KOPT-K1 (cell line): ENCODE measurements around the gene DHX15.
A peak's percentile ranks its signal among the peaks of the same experiment; 100 is the strongest.

Experiments
- H3K27ac ChIP-seq: fragments of 200-600 bp; sonication (generic); 2 replicates; pipeline ENCODE4 v1.5.1; 2016; ENCODE audit warnings: antibody characterized with exemption, mild to moderate bottlenecking, low read depth, low read length; ENCODE audit not compliant: poor library complexity, severe bottlenecking
- H3K36me3 ChIP-seq: fragments of 200-600 bp; sonication (generic); 2 replicates; pipeline ENCODE4 v1.5.1; 2017; ENCODE audit warnings: antibody characterized with exemption, mild to moderate bottlenecking, low read length, moderate library complexity; ENCODE audit not compliant: insufficient read depth
- H3K9me3 ChIP-seq: fragments of 200-600 bp; sonication (generic); 2 replicates; pipeline ENCODE4 v1.5.1; 2017; ENCODE audit warnings: antibody characterized with exemption, low read length, mild to moderate bottlenecking; ENCODE audit not compliant: insufficient read depth, poor library complexity, severe bottlenecking

Gene DHX15

DNA sequence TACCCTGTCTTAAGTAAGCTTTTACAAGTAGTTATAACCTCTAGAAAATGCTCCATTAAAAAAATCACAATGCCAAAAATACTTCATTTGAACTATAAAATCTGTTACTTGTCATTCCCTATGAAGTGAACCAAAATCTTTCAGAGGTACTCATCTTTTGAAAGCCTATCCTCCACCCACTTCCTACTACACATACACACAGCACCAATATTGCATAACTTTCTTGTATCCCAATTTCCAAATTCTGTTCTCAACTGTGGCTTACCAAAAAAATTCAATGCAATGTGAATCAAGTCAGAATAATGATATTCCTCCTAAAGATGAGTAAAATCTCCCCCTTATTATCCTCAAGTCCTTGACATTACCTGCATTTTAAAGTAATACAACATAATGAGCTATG, 15.9 kb downstream of the DHX15 start:
- Histone ChIP-seq H3K27ac (no peak overlapping the region), H3K9me3 (no peaks in the 10 kb centered on the region), H3K36me3 (peaks cover 100% of the 10 kb centered on the region)

DNA sequence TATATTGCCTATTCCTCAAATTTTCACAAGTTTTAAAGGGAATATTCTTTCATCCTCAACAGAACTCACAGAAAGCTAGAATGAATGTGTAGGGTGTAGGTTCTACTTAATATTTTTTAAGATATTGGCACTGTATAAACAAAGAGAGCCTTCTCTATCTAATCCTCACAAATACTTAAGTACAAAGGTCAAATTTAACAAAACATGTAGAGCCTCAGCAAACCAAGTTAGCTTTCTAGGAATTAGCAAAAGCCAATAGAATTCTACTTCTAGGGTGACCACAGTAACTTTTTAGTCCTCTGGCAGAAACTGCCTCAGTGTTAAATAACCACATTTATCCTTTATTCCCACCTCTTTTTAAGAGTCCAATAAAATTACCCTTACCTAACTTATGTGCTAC, 19.3 kb downstream of the DHX15 start:
- no peaks in the 10 kb centered on the region for H3K9me3 ChIP-seq
- H3K27ac ChIP-seq: no peak overlapping the region
- peaks cover 98% of the 10 kb centered on the region for H3K36me3 ChIP-seq

DNA sequence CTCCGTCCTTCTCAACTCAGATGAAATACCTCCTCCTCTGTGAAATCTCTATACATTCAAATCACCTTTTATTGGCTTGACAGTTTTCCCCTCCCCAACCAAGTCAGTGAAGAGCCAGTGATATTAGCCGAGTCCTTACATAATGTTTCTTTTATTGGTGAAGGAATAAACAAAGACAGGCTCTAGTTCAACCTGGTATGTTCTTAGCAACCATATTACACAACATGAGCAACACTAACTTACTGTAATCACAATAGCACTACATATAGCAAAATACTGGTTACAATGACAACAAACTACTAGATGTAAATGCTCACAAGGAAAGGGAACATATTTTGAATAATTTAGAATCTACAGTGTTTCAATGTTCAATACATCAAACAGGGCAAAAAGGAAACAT, 19.9 kb downstream of the DHX15 start:
- H3K36me3 ChIP-seq: peaks cover 97% of the 10 kb centered on the region

DNA sequence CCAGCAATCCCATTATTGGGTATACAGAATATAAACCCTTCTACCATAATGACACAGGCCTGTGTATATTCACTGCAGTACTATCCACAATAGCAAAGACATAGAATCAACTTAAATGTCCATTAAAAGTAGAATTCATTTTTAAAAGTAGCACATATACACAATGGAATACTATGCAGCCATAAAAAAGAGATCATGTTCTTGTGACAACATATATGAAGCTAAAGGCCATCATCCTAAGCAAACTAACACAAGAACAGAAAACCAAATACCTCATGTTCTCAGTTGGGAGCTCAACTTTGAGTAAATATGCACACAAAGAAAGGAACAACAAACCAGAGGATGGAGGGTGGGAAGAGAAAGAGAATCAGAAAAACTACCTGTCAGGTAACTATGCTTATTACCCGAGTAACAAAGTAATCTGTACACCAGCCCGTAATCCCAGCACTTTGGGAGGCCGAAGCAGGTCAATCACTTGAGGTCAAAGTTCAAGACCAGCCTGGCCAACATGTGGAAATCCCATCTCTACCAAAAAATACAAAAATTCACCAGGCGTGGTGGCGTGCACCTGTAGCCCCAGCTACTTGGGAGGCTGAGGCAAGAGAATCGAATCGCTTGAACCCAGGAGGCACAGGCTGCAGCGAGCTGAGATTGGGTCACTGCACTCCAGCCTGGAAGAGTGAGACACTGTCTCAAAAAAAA, 22.8 kb downstream of the DHX15 start:
- Histone ChIP-seq H3K9me3 (no peaks in the 10 kb centered on the region), H3K36me3 (peaks cover 98% of the 10 kb centered on the region), H3K27ac (no peak overlapping the region)

More for the DNA sequence above, 19.9 kb downstream of the DHX15 start:
- H3K27ac ChIP-seq: no peak overlapping the region
- no peaks in the 10 kb centered on the region for H3K9me3 ChIP-seq

DNA sequence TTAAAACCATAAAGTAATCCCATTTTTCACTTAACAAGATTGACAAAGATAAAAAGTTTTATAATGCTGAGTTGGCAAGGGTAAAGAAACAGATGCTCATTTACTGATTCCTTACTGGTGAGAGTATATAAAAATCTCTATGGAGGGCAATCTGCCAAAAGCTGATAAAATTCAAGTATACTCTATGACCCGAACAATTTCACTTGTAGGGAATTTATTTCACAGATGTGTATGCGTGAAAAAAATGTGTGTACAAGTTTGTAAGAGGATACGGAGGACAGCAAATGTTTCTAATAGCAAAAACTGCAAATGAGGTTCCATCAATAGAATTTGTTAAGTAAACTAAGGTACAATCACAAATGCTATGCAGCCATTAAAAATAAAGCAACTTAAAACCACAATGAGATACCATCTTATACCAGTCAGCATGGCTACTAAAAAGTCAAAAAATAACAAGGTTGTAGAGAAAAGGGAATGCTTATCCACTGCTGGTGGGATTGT, 23.4 kb downstream of the DHX15 start:
- no peak overlapping the region for H3K27ac ChIP-seq
- H3K36me3 ChIP-seq: peaks cover 98% of the 10 kb centered on the region
- no peaks in the 10 kb centered on the region for H3K9me3 ChIP-seq

DNA sequence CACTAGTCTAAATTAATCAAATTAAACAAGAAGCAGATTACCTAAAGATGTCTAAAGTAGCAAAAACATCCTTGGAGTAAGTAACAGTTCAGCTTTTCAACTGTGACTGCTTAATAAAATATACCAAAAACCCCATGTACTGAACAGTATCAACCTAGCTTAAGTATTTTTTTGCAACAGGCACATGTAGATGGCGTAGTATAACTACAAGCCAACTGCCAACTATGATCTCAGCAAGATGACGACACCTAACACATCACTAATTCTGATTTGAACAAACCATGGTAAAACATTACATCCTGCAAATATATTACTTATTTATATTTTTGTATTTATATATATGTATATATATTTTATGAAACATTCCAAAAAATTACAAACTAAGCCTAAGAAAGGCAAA, 24.5 kb downstream of the DHX15 start:
- H3K9me3 ChIP-seq: no peaks in the 10 kb centered on the region
- peaks cover 98% of the 10 kb centered on the region for H3K36me3 ChIP-seq
- H3K27ac ChIP-seq: no peak overlapping the region

DNA sequence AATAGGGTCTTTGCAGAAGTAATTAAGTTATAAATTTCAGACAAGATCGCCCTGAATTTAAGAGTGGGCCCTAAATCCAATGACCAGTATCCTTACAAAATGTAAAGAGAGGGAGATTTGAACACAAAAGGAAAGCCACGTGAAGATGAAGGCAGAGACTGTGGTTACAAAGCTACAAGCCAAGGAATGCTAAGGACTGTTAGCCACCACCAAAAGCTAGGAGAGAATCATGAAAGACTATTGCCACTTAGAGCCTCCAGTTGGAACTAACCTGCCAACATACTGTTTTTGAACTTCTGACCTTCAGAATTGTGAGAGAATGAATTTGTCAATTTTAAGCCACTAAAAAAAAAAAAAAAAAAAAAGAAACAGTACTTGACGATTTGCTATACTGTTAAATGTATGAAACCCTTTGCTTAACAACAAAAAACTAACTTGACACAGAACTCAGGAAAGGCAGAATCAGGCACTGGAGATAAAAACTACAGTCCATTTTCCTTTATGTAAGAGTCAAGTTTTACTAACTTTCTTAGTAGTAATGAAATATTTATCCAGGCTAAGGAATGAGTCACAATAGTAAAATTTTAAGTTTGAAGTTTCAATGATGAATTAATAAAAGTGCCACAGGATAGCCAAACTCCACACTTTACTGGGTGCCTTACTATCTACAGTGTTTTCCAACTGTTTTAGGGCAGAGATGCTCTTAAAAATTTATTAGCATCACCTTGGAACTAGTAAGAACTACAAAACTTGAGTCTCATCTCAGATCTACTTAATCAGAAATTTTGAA, 25.1 kb downstream of the DHX15 start:
- no peaks in the 10 kb centered on the region for H3K9me3 ChIP-seq
- no peak overlapping the region for H3K27ac ChIP-seq
- H3K36me3 ChIP-seq: peaks cover 98% of the 10 kb centered on the region

DNA sequence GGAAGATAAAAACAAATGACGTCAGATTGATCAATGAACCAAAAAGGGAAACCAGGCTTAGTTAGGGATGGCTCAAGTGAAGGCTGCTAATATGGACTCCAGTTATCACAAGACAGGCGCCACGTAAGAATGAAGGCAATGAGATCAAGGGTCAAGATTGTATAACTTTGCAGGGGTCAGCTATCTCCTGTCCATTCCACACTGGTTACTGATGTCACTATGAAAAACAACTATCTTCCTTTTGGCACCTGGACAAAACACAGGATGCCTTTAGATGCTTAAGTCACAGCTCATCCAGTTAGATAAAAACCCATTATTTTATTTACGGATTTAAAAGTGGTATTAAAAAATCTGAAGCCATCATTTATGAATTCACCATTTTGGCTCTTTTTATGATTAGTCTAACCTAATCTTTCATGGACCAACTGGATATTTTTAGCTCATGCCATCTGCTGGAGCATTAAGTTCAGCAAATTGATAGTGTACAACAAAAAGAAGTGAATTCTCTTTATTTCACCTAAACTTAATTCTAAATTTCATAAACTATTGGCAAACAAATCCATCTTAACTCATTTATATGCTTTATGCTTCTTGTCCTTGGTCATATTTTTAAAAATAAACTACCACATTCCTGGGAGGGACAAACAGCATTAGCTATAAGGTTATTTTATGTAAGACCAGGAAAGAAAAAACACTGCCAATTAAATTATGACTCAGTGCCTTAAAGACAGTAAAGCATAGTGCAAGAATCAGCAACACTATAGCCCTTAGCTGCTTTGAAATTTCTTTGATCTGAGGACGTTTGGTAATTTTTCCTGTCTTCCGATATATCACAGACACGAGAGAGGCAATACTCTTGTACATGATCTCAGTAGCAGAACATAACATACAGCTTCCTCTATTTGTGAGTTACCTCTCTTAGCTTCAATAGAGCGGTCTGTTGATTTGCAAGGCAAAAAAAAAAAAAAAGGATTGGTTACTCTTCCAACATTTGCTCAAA, 27.0 kb downstream of the DHX15 start:
- Histone ChIP-seq H3K36me3 (peaks cover 98% of the 10 kb centered on the region), H3K27ac (no peak overlapping the region), H3K9me3 (no peaks in the 10 kb centered on the region)

DNA sequence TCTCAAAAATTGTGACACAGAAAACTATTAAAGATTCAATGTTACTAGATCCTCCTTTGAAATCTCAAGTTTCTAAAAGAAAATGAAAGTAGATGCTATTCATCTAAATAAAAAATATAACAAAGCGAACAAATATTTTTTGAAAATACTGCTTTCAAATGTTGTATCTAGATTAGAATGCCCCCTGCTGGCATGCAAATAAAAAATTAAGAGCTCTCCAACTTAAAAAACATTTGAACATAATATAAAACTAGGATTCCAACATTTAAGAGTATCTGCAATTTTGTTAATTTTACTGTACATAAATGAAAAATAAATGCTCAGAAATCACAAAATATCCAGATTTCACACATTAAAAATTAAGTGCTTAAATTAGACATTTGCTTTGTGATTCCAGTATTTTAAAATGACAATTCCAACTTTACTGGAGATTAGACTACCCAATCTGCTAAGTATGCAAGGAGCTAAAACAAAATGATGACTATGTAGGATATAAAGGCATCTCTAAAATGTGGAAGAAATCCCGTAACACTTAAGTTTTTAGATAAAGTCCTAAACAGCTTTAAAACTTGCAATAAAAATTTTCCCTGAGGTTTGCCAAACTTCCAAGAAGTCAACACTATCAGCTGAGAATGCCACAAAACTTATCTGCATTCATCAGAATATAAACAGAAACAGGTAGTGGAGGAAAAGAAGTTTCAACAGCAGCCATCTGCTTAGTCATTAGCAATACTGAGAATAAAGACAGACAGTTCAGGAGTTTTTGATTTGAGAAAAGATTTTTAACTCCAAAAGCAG, 32.7 kb downstream of the DHX15 start:
- no peaks in the 10 kb centered on the region for H3K9me3 ChIP-seq
- H3K27ac ChIP-seq: no peak overlapping the region
- peaks cover 97% of the 10 kb centered on the region for H3K36me3 ChIP-seq

DNA sequence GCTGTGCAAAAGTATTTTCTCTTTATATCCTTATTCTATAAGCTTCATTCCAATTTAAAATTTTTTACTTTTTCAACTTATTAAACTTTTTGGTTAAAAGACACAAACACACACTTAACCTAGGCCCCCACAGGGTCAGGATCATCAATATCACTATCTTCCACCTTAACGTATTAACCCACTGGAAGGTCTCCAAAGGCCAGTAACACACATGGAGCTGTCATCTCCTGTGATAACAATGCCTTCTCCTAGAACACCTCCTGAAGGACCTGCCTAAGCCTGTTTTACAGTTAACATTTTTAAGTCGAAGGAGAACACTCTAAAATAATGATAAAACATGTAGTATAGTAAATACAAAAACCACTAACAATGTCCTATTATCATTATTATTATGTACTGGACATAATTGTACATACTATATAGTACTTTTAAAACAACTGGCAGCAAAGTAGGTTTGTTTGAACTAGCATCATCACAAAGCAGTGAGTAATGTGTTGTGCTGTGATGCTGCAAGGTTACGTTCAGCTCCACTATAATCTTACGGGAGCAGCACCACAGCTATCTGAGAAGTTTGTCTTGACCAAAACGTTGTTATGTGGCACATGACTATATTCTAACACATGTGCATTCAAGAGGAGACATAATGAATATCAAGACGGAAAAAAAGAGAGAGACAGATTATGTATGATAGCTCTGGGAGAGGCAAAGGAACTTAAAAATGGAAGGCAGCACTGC, 33.7 kb downstream of the DHX15 start:
- Histone ChIP-seq H3K27ac (no peak overlapping the region), H3K36me3 (peaks cover 97% of the 10 kb centered on the region)

DNA sequence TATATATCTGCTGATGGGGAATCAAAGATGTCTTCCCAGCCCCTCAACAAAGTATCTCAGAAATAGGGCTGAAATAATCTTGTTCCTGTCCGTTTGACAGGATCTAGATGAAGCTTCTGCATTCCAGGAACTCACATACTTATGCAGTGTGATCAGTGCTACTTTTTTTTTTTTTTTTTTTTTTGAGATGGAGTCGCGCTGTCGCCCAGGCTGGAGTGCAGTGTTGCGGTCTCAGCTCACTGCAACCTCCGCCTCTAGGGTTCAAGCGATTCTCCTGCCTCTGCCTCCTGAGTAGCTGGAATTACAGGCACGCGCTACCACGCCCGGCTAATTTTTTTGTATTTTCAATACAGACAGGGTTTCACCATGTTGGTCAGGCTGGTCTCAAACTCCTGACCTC, 36.4 kb downstream of the DHX15 start:
- Histone ChIP-seq H3K36me3 (peaks cover 95% of the 10 kb centered on the region), H3K27ac (no peak overlapping the region), H3K9me3 (no peaks in the 10 kb centered on the region)

More for the DNA sequence above, 33.7 kb downstream of the DHX15 start:
- no peaks in the 10 kb centered on the region for H3K9me3 ChIP-seq

DNA sequence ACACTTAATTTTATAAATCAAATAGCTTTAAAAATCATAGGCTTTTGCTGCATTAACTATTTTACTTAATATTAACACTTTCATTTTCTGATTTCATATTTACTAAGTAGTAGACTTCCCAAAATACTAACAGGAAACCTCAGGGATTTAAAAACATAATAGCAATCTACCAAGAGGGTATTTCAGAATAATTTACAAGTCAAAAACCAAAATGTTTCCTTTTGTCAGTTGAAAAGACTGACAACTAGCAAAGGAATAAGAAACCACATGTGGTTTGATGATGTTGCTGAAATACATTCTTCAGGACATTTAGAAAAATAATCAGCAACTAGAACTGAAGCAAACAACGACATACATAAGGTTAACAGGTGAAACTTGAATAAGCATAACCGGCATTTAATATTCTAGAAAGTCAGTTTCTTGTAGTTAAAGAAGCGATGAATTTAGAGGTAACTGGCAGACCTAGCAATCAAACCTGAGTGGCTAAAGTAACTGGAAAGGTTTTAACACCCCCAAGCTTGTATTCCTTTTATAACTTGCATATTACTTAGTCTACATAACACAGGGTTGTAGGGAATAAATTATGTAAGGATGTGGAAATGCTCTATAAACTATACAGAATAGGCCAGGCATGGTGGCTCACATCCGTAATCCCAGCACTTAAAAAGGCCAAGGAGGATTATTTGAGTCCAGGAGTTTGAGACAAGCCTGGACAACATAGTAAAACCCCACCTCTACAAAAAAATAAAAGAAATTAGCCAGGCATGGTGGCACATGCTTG, 40.0 kb downstream of the DHX15 start:
- Histone ChIP-seq H3K9me3 (no peaks in the 10 kb centered on the region), H3K27ac (peak overlapping the region; percentile 16), H3K36me3 (peaks cover 97% of the 10 kb centered on the region)

DNA sequence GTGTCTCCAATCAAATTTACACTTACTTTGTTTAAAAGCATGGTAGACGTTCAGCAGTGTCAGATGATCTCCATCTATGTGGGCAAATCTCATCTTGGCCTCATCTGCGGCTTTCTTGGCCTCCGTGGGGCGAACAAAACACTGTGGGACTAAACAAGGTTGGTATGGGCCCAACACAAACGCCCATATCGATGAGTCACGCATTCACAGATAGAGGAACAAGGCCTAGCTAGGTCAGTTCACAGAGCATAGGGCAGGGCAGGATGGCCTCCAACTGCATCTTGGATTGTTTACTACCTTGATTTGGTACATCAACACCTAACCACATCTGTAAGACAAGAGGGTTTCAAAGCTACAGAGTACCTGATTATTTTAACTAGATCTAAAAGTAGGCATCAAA, 47.3 kb downstream of the DHX15 start:
- Histone ChIP-seq H3K36me3 (peaks cover 100% of the 10 kb centered on the region), H3K9me3 (no peaks in the 10 kb centered on the region), H3K27ac (no peak overlapping the region)
